HEK293 (cell line): Measurements from ENCODE around the gene ARID3A.

ENCODE experiments used
- HIC1 ChIP-seq: fragments of 450-650 bp; formaldehyde crosslinking; IDR thresholded peaks from 2 replicates; pipeline ENCODE4 v1.5.1; 2016; ENCODE audit warnings: missing biosample characterization, missing genetic modification characterization
- HOXC10 ChIP-seq: sonication (generic); formaldehyde crosslinking; IDR thresholded peaks from 2 replicates; pipeline ENCODE4 v1.8.1; 2023; ENCODE audit warnings: mild to moderate bottlenecking, missing genetic modification reagents
- INSM2 ChIP-seq: fragments of 450-650 bp; formaldehyde crosslinking; IDR thresholded peaks from 2 replicates; pipeline ENCODE4 v1.5.1; 2016; ENCODE audit warnings: missing biosample characterization, missing genetic modification characterization
- KLF1 ChIP-seq: fragments of 450-650 bp; formaldehyde crosslinking; IDR thresholded peaks from 2 replicates; pipeline ENCODE4 v1.5.1; 2016; ENCODE audit warnings: missing biosample characterization, missing genetic modification characterization
- KLF10 ChIP-seq: fragments of 450-650 bp; IDR thresholded peaks from 2 replicates; pipeline ENCODE4 v1.5.1; 2018; ENCODE audit warnings: missing biosample characterization, mild to moderate bottlenecking, missing genetic modification characterization
- KLF16 ChIP-seq: fragments of 450-650 bp; formaldehyde crosslinking; IDR thresholded peaks from 2 replicates; pipeline ENCODE4 v1.5.1; 2017; ENCODE audit warnings: missing biosample characterization, missing genetic modification characterization
- MYNN ChIP-seq: fragments of 450-650 bp; formaldehyde crosslinking; IDR thresholded peaks from 2 replicates; pipeline ENCODE4 v1.5.1; 2016; ENCODE audit warnings: missing biosample characterization, missing genetic modification characterization, borderline replicate concordance
- MZF1 ChIP-seq: fragments of 450-650 bp; formaldehyde crosslinking; IDR thresholded peaks from 2 replicates; pipeline ENCODE4 v1.5.1; 2017; ENCODE audit warnings: missing biosample characterization, missing genetic modification characterization, borderline replicate concordance
- OVOL3 ChIP-seq: fragments of 450-650 bp; formaldehyde crosslinking; IDR thresholded peaks from 2 replicates; pipeline ENCODE4 v1.5.1; 2016; ENCODE audit warnings: missing biosample characterization, missing genetic modification characterization
- PRDM1 ChIP-seq: fragments of 450-650 bp; formaldehyde crosslinking; IDR thresholded peaks from 2 replicates; pipeline ENCODE4; 2016; ENCODE audit warnings: missing biosample characterization, missing genetic modification characterization
- YY2 ChIP-seq: fragments of 450-650 bp; formaldehyde crosslinking; IDR thresholded peaks from 2 replicates; pipeline ENCODE4 v1.5.1; 2016; ENCODE audit warnings: missing biosample characterization, missing genetic modification characterization
- ZBTB17 ChIP-seq: fragments of 450-650 bp; formaldehyde crosslinking; IDR thresholded peaks from 2 replicates; pipeline ENCODE4 v1.5.1; 2016; ENCODE audit warnings: missing biosample characterization, missing genetic modification characterization
- ZBTB20 ChIP-seq: fragments of 450-650 bp; formaldehyde crosslinking; IDR thresholded peaks from 2 replicates; pipeline ENCODE4 v1.5.1; 2016; ENCODE audit warnings: missing biosample characterization, missing genetic modification characterization
- ZBTB6 ChIP-seq: fragments of 450-650 bp; formaldehyde crosslinking; IDR thresholded peaks from 2 replicates; pipeline ENCODE4 v1.5.1; 2017; ENCODE audit warnings: missing biosample characterization, missing genetic modification characterization
- ZFP69B ChIP-seq: fragments of 450-650 bp; formaldehyde crosslinking; IDR thresholded peaks from 2 replicates; pipeline ENCODE4 v1.5.1; 2016; ENCODE audit warnings: missing biosample characterization, missing genetic modification characterization
- ZNF140 ChIP-seq: fragments of 450-650 bp; formaldehyde crosslinking; IDR thresholded peaks from 2 replicates; pipeline ENCODE4 v1.5.1; 2016; ENCODE audit warnings: missing biosample characterization, missing genetic modification characterization
- ZNF146 ChIP-seq: fragments of 450-650 bp; formaldehyde crosslinking; IDR thresholded peaks from 2 replicates; pipeline ENCODE4 v1.5.1; 2016; ENCODE audit warnings: missing biosample characterization, missing genetic modification characterization
- ZNF175 ChIP-seq: fragments of 450-650 bp; formaldehyde crosslinking; IDR thresholded peaks from 2 replicates; pipeline ENCODE4 v1.5.1; 2016; ENCODE audit warnings: missing biosample characterization, missing genetic modification characterization
- ZNF19 ChIP-seq: fragments of 450-650 bp; formaldehyde crosslinking; IDR thresholded peaks from 2 replicates; pipeline ENCODE4; 2016; ENCODE audit warnings: missing biosample characterization, missing genetic modification characterization, low read depth
- ZNF221 ChIP-seq: fragments of 450-650 bp; formaldehyde crosslinking; IDR thresholded peaks from 2 replicates; pipeline ENCODE4 v1.5.1; 2017; ENCODE audit warnings: missing biosample characterization, missing genetic modification characterization, borderline replicate concordance
- ZNF433 ChIP-seq: fragments of 450-650 bp; formaldehyde crosslinking; IDR thresholded peaks from 2 replicates; pipeline ENCODE4 v1.5.1; 2016; ENCODE audit warnings: missing biosample characterization, missing genetic modification characterization, low read depth
- ZNF549 ChIP-seq: fragments of 450-650 bp; IDR thresholded peaks from 2 replicates; pipeline ENCODE4 v1.5.1; 2018; ENCODE audit warnings: missing biosample characterization, missing genetic modification characterization, mild to moderate bottlenecking, inconsistent platforms, moderate library complexity
- ZNF558 ChIP-seq: fragments of 450-650 bp; formaldehyde crosslinking; IDR thresholded peaks from 2 replicates; pipeline ENCODE4 v1.5.1; 2016; ENCODE audit warnings: missing biosample characterization, missing genetic modification characterization
- ZNF560 ChIP-seq: fragments of 450-650 bp; formaldehyde crosslinking; IDR thresholded peaks from 2 replicates; pipeline ENCODE4 v1.5.1; 2017; ENCODE audit warnings: missing biosample characterization, missing genetic modification characterization, borderline replicate concordance
- ZNF701 ChIP-seq: fragments of 450-650 bp; formaldehyde crosslinking; IDR thresholded peaks from 2 replicates; pipeline ENCODE4 v1.5.1; 2016; ENCODE audit warnings: missing biosample characterization, missing genetic modification characterization
- ZNF76 ChIP-seq: fragments of 450-650 bp; formaldehyde crosslinking; IDR thresholded peaks from 2 replicates; pipeline ENCODE4; 2016; ENCODE audit warnings: low read depth, missing biosample characterization, missing genetic modification characterization, borderline replicate concordance
- ZNF843 ChIP-seq: fragments of 450-650 bp; formaldehyde crosslinking; IDR thresholded peaks from 2 replicates; pipeline ENCODE4 v1.5.1; 2016; ENCODE audit warnings: missing biosample characterization, missing genetic modification characterization
- TF ChIP-seq, protein P1 (sequence below): fragments of 450-650 bp; formaldehyde crosslinking; IDR thresholded peaks from 2 replicates; pipeline ENCODE4 v1.5.1; 2016; ENCODE audit warnings: missing biosample characterization, missing genetic modification characterization

ARID3A gene

GRCh38 chr19:996051-996838, 70.4 kb downstream of the ARID3A start (continued):
- TF ChIP-seq ZNF76 (tag by site-specific recombination) (peak; percentile 81), INSM2 (tag by site-specific recombination) (peak; percentile 92), HOXC10 (no peak), ZNF175 (tag by site-specific recombination) (no peak), ZNF560 (tag by site-specific recombination) (no peak), YY2 (tag by site-specific recombination) (peak; percentile 51; the same call in 1 of the 2 replicates), ZNF558 (peak; percentile 18; the same call in 1 of the 2 replicates), ZFP69B (tag by site-specific recombination) (peak; percentile 93), ZBTB17 (tag by site-specific recombination) (peak; percentile 94), ZNF19 (tag by site-specific recombination) (no peak), ZBTB6 (peak; percentile 97), ZNF433 (tag by site-specific recombination) (no peak), MZF1 (tag by site-specific recombination) (0 out of 2 replicates have a peak, but pooled peaks have one; percentile 41), ZNF701 (tag by site-specific recombination) (0 out of 2 replicates have a peak, but pooled peaks have one; percentile 47), ZNF221 (tag by site-specific recombination) (no peak), OVOL3 (tag by site-specific recombination) (no peak; the same call in 1 of the 2 replicates), ZNF843 (tag by site-specific recombination) (peak; percentile 51), ZBTB20 (tag by site-specific recombination) (peak; percentile 57; the same call in 1 of the 2 replicates), MYNN (tag by site-specific recombination) (no peak), ZNF140 (no peak), HIC1 (tag by site-specific recombination) (peak; percentile 96), PRDM1 (tag by site-specific recombination) (peak; percentile 71), ZNF146 (tag by site-specific recombination) (0 out of 2 replicates have a peak, but pooled peaks have one; percentile 20), KLF1 (tag by site-specific recombination) (peak; percentile 96), KLF16 (tag by site-specific recombination) (peak; percentile 94), KLF10 (tag by site-specific recombination) (no peak; the same call in 1 of the 2 replicates), ZNF549 (tag by site-specific recombination) (no peak)
- TF ChIP-seq, protein P1, sequence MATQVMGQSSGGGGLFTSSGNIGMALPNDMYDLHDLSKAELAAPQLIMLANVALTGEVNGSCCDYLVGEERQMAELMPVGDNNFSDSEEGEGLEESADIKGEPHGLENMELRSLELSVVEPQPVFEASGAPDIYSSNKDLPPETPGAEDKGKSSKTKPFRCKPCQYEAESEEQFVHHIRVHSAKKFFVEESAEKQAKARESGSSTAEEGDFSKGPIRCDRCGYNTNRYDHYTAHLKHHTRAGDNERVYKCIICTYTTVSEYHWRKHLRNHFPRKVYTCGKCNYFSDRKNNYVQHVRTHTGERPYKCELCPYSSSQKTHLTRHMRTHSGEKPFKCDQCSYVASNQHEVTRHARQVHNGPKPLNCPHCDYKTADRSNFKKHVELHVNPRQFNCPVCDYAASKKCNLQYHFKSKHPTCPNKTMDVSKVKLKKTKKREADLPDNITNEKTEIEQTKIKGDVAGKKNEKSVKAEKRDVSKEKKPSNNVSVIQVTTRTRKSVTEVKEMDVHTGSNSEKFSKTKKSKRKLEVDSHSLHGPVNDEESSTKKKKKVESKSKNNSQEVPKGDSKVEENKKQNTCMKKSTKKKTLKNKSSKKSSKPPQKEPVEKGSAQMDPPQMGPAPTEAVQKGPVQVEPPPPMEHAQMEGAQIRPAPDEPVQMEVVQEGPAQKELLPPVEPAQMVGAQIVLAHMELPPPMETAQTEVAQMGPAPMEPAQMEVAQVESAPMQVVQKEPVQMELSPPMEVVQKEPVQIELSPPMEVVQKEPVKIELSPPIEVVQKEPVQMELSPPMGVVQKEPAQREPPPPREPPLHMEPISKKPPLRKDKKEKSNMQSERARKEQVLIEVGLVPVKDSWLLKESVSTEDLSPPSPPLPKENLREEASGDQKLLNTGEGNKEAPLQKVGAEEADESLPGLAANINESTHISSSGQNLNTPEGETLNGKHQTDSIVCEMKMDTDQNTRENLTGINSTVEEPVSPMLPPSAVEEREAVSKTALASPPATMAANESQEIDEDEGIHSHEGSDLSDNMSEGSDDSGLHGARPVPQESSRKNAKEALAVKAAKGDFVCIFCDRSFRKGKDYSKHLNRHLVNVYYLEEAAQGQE, result no peak
